Panc1 (cell line): ENCODE results near the gene TSPAN7. TPM values are rescaled to one million over a fixed set of nuclear protein-coding genes. Genes with fewer than 3 reads are reported as not detected.

Experiments
- ATAC-seq: fragments of 200-7000 bp; cut with Tn5 transposase; 2 replicates; pipeline ENCODE4 v1.9.1; 2020; ENCODE audit warnings: mild to moderate bottlenecking, moderate library complexity
- BruUV-seq: library from RNA; stranded (reverse); fragments of 400-500 nt; replicated peaks from 2 replicates; lab custom pipeline; 2021; lab: Mats Ljungman, UMichigan
- CTCF ChIA-PET: fragments of 300-600 bp; sonication (Branson Sonifier 250); formaldehyde crosslinking; loops from one replicate; lab custom pipeline; 2022; ENCODE audit warnings: antibody characterized with exemption; lab: Charles Lee
- POLR2A ChIA-PET: fragments of 300-600 bp; sonication (Branson Sonifier 250); formaldehyde crosslinking; loops from one replicate; lab custom pipeline; 2022; ENCODE audit warnings: antibody characterized with exemption; lab: Charles Lee
- DNase-seq: peaks from one replicate; pipeline ENCODE4 v3.0.0-alpha.2; 2010; ENCODE audit warnings: low read depth, low spot score
- H3K27ac ChIP-seq: 2 replicates; pipeline ENCODE4 v1.5.1; 2011; ENCODE audit warnings: mild to moderate bottlenecking, low read length, inconsistent platforms
- H3K27me3 ChIP-seq: fragments of 200-500 bp; sonication (Bioruptor generic); 2 replicates; pipeline ENCODE4 v1.6.0; 2014; ENCODE audit warnings: low read length, inconsistent platforms; ENCODE audit not compliant: control insufficient read depth, insufficient read depth
- H3K36me3 ChIP-seq: fragments of 200-500 bp; sonication (Bioruptor generic); 2 replicates; pipeline ENCODE4 v1.5.1; 2014; ENCODE audit warnings: inconsistent platforms, mild to moderate bottlenecking, low read length, moderate library complexity; ENCODE audit not compliant: control insufficient read depth, insufficient read depth
- H3K4me1 ChIP-seq: 2 replicates; pipeline ENCODE4 v1.5.1; 2011; ENCODE audit warnings: inconsistent platforms, mild to moderate bottlenecking, low read length, moderate library complexity; ENCODE audit not compliant: control insufficient read depth, insufficient read depth
- H3K4me3 ChIP-seq, 2 experiments: 2 replicates each; pipeline ENCODE4 v1.5.1; 2011 to 2012; ENCODE audit warnings: low read depth in 2 of 2, low read length in 2 of 2, mild to moderate bottlenecking in 2 of 2, inconsistent platforms in 1 of 2, moderate library complexity in 1 of 2
- H3K9me3 ChIP-seq: fragments of 200-500 bp; sonication (Bioruptor generic); 2 replicates; pipeline ENCODE4 v1.5.1; 2014; ENCODE audit warnings: low read depth, mild to moderate bottlenecking, inconsistent platforms, low read length, moderate library complexity; ENCODE audit not compliant: control insufficient read depth, insufficient read depth
- POLR2AphosphoS5 ChIP-seq: IDR thresholded peaks from 2 replicates; pipeline ENCODE4 v1.6.1; 2012; ENCODE audit warnings: mild to moderate bottlenecking, low read depth, low read length, moderate library complexity
- SIN3A ChIP-seq: IDR thresholded peaks from 2 replicates; pipeline ENCODE4 v1.6.1; 2012; ENCODE audit warnings: low read depth, mild to moderate bottlenecking, low read length, moderate library complexity, borderline replicate concordance; ENCODE audit not compliant: insufficient read depth
- TCF7L2 ChIP-seq: IDR thresholded peaks from 2 replicates; pipeline ENCODE4 v1.6.1; 2011; ENCODE audit warnings: mild to moderate bottlenecking, low read depth, low read length, inconsistent platforms
- in situ Hi-C: cut with HindIII; loops from 2 replicates; pipeline ENCODE4 v1.10.0; 2016; ENCODE audit warnings: low sequenced_read_pairs, low pct_unique_long_range_greater_than_20kb
- intact Hi-C: fragments of 100-400 bp; cut with micrococcal nuclease; formaldehyde crosslinking; loops from one replicate; pipeline ENCODE4 v1.10.0; 2022; ENCODE audit not compliant: unreplicated experiment
- total RNA-seq: library from RNA; stranded (reverse); gene quantifications from one replicate; pipeline ENCODE4 v1.2.1, GENCODE V29; 2021; ENCODE audit not compliant: unreplicated experiment
- TF ChIP-seq, protein P1 (sequence below), 2 experiments: IDR thresholded peaks; 2 replicates each; pipeline ENCODE4 v1.6.1; 2011 to 2012; ENCODE audit warnings: low read depth in 2 of 2, control low read depth in 1 of 2, low read length in 1 of 2, mild to moderate bottlenecking in 1 of 2, moderate library complexity in 1 of 2; ENCODE audit not compliant: insufficient read depth in 1 of 2
- TF ChIP-seq, protein P2 (sequence below): fragments of 450-650 bp; IDR thresholded peaks from 2 replicates; pipeline ENCODE4 v1.5.1; 2017; ENCODE audit warnings: mild to moderate bottlenecking

The TSPAN7 gene
- total RNA-seq, 1 experiment from 2014 or later: 0.13 TPM

- Histone ChIP-seq H3K36me3 (no peaks in the 10 kb centered on the region), H3K27me3 (no peaks in the 10 kb centered on the region), H3K4me1 (no peaks in the 10 kb centered on the region), H3K27ac (no peak overlapping the region), H3K9me3 (no peaks in the 10 kb centered on the region), H3K4me3 (no peak overlapping the region)
- no TSS peak for BruUV-seq
- in situ Hi-C loops: no loop called here
- POLR2A ChIA-PET: no interaction called here
- ATAC-seq (no peak), DNase-seq (no peak)
- TF ChIP-seq, protein P1, sequence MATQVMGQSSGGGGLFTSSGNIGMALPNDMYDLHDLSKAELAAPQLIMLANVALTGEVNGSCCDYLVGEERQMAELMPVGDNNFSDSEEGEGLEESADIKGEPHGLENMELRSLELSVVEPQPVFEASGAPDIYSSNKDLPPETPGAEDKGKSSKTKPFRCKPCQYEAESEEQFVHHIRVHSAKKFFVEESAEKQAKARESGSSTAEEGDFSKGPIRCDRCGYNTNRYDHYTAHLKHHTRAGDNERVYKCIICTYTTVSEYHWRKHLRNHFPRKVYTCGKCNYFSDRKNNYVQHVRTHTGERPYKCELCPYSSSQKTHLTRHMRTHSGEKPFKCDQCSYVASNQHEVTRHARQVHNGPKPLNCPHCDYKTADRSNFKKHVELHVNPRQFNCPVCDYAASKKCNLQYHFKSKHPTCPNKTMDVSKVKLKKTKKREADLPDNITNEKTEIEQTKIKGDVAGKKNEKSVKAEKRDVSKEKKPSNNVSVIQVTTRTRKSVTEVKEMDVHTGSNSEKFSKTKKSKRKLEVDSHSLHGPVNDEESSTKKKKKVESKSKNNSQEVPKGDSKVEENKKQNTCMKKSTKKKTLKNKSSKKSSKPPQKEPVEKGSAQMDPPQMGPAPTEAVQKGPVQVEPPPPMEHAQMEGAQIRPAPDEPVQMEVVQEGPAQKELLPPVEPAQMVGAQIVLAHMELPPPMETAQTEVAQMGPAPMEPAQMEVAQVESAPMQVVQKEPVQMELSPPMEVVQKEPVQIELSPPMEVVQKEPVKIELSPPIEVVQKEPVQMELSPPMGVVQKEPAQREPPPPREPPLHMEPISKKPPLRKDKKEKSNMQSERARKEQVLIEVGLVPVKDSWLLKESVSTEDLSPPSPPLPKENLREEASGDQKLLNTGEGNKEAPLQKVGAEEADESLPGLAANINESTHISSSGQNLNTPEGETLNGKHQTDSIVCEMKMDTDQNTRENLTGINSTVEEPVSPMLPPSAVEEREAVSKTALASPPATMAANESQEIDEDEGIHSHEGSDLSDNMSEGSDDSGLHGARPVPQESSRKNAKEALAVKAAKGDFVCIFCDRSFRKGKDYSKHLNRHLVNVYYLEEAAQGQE (IDR thresholded peaks at IDR 0.05; ENCODE audit: insufficient read depth in 1 of 2, low read depth in 2 of 2, low read length in 1 of 2): no peak
- TF ChIP-seq POLR2AphosphoS5 (no peak), TCF7L2 (no peak), SIN3A (no peak)
- TF ChIP-seq, protein P2, sequence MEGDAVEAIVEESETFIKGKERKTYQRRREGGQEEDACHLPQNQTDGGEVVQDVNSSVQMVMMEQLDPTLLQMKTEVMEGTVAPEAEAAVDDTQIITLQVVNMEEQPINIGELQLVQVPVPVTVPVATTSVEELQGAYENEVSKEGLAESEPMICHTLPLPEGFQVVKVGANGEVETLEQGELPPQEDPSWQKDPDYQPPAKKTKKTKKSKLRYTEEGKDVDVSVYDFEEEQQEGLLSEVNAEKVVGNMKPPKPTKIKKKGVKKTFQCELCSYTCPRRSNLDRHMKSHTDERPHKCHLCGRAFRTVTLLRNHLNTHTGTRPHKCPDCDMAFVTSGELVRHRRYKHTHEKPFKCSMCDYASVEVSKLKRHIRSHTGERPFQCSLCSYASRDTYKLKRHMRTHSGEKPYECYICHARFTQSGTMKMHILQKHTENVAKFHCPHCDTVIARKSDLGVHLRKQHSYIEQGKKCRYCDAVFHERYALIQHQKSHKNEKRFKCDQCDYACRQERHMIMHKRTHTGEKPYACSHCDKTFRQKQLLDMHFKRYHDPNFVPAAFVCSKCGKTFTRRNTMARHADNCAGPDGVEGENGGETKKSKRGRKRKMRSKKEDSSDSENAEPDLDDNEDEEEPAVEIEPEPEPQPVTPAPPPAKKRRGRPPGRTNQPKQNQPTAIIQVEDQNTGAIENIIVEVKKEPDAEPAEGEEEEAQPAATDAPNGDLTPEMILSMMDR: no peak
- CTCF ChIA-PET: no interaction called here
- intact Hi-C loops: no loop called here
Observed at GRCh38 chrX:38669428-38669827, 108.1 kb downstream of the TSPAN7 start.

DNA sequence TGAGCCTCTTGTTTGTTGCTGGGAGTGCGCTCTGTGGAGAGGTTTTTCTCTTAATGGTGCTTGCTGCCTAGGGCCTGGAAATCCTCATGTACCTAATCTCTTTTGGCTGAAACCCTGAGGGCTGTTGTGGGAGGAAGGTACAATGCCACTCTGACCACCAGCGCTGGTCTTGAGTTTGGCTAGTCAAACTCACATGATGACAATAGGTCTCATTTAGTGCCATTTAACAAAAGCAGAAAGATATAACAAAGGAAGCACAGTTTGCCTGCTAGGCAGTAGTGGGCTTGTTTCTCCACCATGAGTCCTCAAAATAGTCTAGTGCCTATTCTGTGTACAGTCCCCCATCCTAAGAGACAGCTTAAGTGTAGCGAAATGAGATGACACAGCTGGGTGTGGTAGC, 111.3 kb downstream of the TSPAN7 start:
- TF ChIP-seq SIN3A (no peak), TCF7L2 (no peak), POLR2AphosphoS5 (no peak)
- TF ChIP-seq, protein P1 (IDR thresholded peaks at IDR 0.05; ENCODE audit: insufficient read depth in 1 of 2, low read depth in 2 of 2, low read length in 1 of 2): no peak
- TF ChIP-seq, protein P2: no peak
- Histone ChIP-seq H3K4me1 (no peaks in the 10 kb centered on the region), H3K4me3 (no peak overlapping the region), H3K36me3 (no peaks in the 10 kb centered on the region), H3K27me3 (no peaks in the 10 kb centered on the region; the same call in 1 of the 2 replicates), H3K9me3 (no peaks in the 10 kb centered on the region), H3K27ac (no peak overlapping the region)
- BruUV-seq: no TSS peak
- DNase-seq: no peak
- ChIA-PET CTCF (no interaction called here), POLR2A (no interaction called here)
- in situ Hi-C loops: no loop called here
- ATAC-seq: no peak
- intact Hi-C loops: no loop called here
